Fibroblast of mammary gland (primary cell): Measurements from ENCODE around the gene INHBB.

Source experiments
- DNase-seq: peaks from one replicate; pipeline ENCODE4 v3.0.0-alpha.2; 2010; ENCODE audit warnings: low read depth
- H3K4me3 ChIP-seq: 2 replicates; pipeline ENCODE4 v1.5.1; 2011; ENCODE audit warnings: low read depth, mild to moderate bottlenecking, low read length, moderate library complexity; ENCODE audit not compliant: control insufficient read depth
- CTCF ChIP-seq: conservative IDR thresholded peaks from 2 replicates; pipeline ENCODE4 v1.5.1; 2011; ENCODE audit warnings: low read depth, low read length, inconsistent platforms; ENCODE audit not compliant: control insufficient read depth, insufficient read depth

The INHBB gene

GRCh38 chr2:120346026-120346666 lies at the start of gene INHBB:
TSS of gene INHBB (plus strand) at chr2:120346136. CDS start at chr2:120346189, 53 bp downstream.
- TF ChIP-seq CTCF = no peak
- H3K4me3 ChIP-seq = no peak within 1 kb of the TSS
- DNase-seq = no peak

- DNase-seq = peak; percentile 37
- H3K4me3 ChIP-seq = no peak overlapping the region
- TF ChIP-seq CTCF = no peak
These were observed 47.6 kb upstream of the INHBB start for GRCh38 chr2:120298173-120298835.

GRCh38 chr2:120299004-120299403 lies 46.9 kb upstream of the INHBB start:
- TF ChIP-seq CTCF = no peak
- H3K4me3 ChIP-seq = no peak overlapping the region
- no peak for DNase-seq

GRCh38 chr2:120299561-120299960 lies 46.4 kb upstream of the INHBB start:
- DNase-seq = no peak
- no peak for TF ChIP-seq CTCF
- H3K4me3 ChIP-seq = no peak overlapping the region

GRCh38 chr2:120300385-120300784 lies 45.6 kb upstream of the INHBB start:
- no peak for TF ChIP-seq CTCF
- DNase-seq = no peak

GRCh38 chr2:120301284-120301683 lies 44.7 kb upstream of the INHBB start:
- H3K4me3 ChIP-seq = no peak overlapping the region
- no peak for DNase-seq
- TF ChIP-seq CTCF = no peak

More at GRCh38 chr2:120300385-120300784, 45.6 kb upstream of the INHBB start:
- no peak overlapping the region for H3K4me3 ChIP-seq
